GM06990 (cell line): ENCODE measurements around the gene CFB.

Experiments used
- DNase-seq: peaks from one replicate; pipeline ENCODE4 v3.0.0-alpha.2; 2011; ENCODE audit not compliant: insufficient read length; ENCODE audit errors: extremely low read depth
- H3K27me3 ChIP-seq: replicated peaks from 2 replicates; pipeline ENCODE4 v1.6.0; 2011; ENCODE audit warnings: low read length; ENCODE audit not compliant: control insufficient read depth, insufficient read depth
- H3K36me3 ChIP-seq: 2 replicates; pipeline ENCODE4 v1.5.1; 2011; ENCODE audit warnings: low read length; ENCODE audit not compliant: control insufficient read depth, insufficient read depth
- H3K4me3 ChIP-seq: replicated peaks from 2 replicates; pipeline ENCODE4 v1.5.1; 2011; ENCODE audit warnings: low read depth, mild to moderate bottlenecking, control low read depth, low read length
- CTCF ChIP-seq: IDR thresholded peaks from 2 replicates; pipeline ENCODE4 v1.5.1; 2011; ENCODE audit warnings: low read length, control low read depth, mild to moderate bottlenecking, inconsistent platforms; ENCODE audit not compliant: insufficient read depth, poor library complexity, severe bottlenecking

The CFB gene

GRCh38 chr6:31948306-31948705 is 2.4 kb downstream of the CFB start:
- TF ChIP-seq CTCF: no peak
- Histone ChIP-seq H3K4me3 (no peak overlapping the region), H3K36me3 (peaks cover 6% of the 10 kb centered on the region), H3K27me3 (peaks cover 1% of the 10 kb centered on the region; the same call in 1 of the 2 replicates)
- DNase-seq: no peak

- DNase-seq: no peak
- Histone ChIP-seq H3K4me3 (no peak overlapping the region), H3K36me3 (peaks cover 6% of the 10 kb centered on the region), H3K27me3 (peaks cover 1% of the 10 kb centered on the region; the same call in 1 of the 2 replicates)
- no peak for TF ChIP-seq CTCF
Measured at GRCh38 chr6:31948753-31949413, 3.0 kb downstream of the CFB start.

- H3K36me3 ChIP-seq: peaks cover 14% of the 10 kb centered on the region
- DNase-seq: no peak
- H3K4me3 ChIP-seq: no peak overlapping the region
- H3K27me3 ChIP-seq: no peaks in the 10 kb centered on the region
- no peak for TF ChIP-seq CTCF
Measured at GRCh38 chr6:31949926-31950548, 4.1 kb downstream of the CFB start.

- H3K27me3 ChIP-seq: no peaks in the 10 kb centered on the region
- peaks cover 21% of the 10 kb centered on the region for H3K36me3 ChIP-seq
- no peak overlapping the region for H3K4me3 ChIP-seq
- DNase-seq: no peak
- TF ChIP-seq CTCF: peak; percentile 56
Measured at GRCh38 chr6:31952140-31952805, 6.4 kb downstream of the CFB start.

- no peaks in the 10 kb centered on the region for H3K27me3 ChIP-seq
- TF ChIP-seq CTCF: no peak
- H3K4me3 ChIP-seq: no peak overlapping the region
- H3K36me3 ChIP-seq: peaks cover 21% of the 10 kb centered on the region
- no peak for DNase-seq
Measured at GRCh38 chr6:31952890-31953289, 7.0 kb downstream of the CFB start.
